Measurements from ENCODE around the gene NSD2.

DNA sequence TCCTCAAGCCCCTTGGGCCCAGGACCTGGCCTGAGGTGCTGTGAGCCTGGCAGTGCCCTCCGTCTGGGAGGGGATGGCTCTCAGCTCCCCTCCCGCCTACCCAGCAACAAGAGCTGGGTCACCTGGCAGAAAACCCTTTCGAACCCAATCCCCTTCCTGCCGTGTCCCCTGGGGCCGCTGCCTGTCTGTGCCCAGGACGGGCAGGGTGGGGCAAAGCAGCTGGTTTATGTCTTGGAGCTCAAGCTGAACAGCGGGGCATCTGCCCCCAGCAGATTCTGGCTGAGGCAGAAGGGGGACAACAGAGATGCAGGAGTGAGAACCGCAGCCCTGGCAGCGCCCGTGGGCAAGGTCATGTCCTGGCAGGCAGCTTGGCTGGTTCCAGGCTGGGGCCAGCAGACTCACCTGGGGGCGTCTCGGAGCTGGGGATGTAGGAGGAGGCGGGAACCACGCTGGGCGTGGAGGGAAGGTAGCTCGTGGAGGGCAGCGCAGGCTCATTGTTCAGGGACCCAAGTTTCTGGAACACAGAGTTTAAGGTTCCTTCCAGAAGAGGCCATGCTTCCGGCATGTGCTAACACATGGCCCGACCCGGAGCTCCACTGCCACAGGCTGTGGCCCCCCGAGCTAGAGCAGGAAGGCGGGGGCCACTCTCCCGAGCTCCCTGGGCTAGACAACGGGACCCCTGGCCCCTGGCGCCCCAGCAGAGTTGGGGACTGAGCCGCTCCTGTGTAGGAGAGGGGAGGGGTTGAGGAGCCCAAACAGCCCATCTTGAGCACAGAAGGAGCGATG is 113.4 kb downstream of the NSD2 start:
- TF ChIP-seq, protein P1, sequence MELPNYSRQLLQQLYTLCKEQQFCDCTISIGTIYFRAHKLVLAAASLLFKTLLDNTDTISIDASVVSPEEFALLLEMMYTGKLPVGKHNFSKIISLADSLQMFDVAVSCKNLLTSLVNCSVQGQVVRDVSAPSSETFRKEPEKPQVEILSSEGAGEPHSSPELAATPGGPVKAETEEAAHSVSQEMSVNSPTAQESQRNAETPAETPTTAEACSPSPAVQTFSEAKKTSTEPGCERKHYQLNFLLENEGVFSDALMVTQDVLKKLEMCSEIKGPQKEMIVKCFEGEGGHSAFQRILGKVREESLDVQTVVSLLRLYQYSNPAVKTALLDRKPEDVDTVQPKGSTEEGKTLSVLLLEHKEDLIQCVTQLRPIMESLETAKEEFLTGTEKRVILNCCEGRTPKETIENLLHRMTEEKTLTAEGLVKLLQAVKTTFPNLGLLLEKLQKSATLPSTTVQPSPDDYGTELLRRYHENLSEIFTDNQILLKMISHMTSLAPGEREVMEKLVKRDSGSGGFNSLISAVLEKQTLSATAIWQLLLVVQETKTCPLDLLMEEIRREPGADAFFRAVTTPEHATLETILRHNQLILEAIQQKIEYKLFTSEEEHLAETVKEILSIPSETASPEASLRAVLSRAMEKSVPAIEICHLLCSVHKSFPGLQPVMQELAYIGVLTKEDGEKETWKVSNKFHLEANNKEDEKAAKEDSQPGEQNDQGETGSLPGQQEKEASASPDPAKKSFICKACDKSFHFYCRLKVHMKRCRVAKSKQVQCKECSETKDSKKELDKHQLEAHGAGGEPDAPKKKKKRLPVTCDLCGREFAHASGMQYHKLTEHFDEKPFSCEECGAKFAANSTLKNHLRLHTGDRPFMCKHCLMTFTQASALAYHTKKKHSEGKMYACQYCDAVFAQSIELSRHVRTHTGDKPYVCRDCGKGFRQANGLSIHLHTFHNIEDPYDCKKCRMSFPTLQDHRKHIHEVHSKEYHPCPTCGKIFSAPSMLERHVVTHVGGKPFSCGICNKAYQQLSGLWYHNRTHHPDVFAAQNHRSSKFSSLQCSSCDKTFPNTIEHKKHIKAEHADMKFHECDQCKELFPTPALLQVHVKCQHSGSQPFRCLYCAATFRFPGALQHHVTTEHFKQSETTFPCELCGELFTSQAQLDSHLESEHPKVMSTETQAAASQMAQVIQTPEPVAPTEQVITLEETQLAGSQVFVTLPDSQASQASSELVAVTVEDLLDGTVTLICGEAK (IDR thresholded peaks at IDR 0.05), result no peak
- TF ChIP-seq, protein P1 (CRISPR knock-in tag; IDR thresholded peaks at IDR 0.05), result no peak
- TF ChIP-seq, protein P2, sequence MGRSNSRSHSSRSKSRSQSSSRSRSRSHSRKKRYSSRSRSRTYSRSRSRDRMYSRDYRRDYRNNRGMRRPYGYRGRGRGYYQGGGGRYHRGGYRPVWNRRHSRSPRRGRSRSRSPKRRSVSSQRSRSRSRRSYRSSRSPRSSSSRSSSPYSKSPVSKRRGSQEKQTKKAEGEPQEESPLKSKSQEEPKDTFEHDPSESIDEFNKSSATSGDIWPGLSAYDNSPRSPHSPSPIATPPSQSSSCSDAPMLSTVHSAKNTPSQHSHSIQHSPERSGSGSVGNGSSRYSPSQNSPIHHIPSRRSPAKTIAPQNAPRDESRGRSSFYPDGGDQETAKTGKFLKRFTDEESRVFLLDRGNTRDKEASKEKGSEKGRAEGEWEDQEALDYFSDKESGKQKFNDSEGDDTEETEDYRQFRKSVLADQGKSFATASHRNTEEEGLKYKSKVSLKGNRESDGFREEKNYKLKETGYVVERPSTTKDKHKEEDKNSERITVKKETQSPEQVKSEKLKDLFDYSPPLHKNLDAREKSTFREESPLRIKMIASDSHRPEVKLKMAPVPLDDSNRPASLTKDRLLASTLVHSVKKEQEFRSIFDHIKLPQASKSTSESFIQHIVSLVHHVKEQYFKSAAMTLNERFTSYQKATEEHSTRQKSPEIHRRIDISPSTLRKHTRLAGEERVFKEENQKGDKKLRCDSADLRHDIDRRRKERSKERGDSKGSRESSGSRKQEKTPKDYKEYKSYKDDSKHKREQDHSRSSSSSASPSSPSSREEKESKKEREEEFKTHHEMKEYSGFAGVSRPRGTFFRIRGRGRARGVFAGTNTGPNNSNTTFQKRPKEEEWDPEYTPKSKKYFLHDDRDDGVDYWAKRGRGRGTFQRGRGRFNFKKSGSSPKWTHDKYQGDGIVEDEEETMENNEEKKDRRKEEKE (IDR thresholded peaks at IDR 0.05; ENCODE audit: borderline replicate concordance in 1 of 2, control insufficient read depth in 1 of 2, low read depth in 2 of 2, low read length in 1 of 2), result no peak
- TF ChIP-seq ZNF274 (IDR thresholded peaks at IDR 0.05; ENCODE audit: borderline replicate concordance, low read depth, low read length) (no peak), ETV6 (IDR thresholded peaks at IDR 0.05; ENCODE audit: borderline replicate concordance in 1 of 2, low read depth in 2 of 2, low read length in 1 of 2) (no peak), ETV6 (CRISPR knock-in tag; IDR thresholded peaks at IDR 0.05; ENCODE audit: borderline replicate concordance) (no peak)
- TF ChIP-seq, protein P3, sequence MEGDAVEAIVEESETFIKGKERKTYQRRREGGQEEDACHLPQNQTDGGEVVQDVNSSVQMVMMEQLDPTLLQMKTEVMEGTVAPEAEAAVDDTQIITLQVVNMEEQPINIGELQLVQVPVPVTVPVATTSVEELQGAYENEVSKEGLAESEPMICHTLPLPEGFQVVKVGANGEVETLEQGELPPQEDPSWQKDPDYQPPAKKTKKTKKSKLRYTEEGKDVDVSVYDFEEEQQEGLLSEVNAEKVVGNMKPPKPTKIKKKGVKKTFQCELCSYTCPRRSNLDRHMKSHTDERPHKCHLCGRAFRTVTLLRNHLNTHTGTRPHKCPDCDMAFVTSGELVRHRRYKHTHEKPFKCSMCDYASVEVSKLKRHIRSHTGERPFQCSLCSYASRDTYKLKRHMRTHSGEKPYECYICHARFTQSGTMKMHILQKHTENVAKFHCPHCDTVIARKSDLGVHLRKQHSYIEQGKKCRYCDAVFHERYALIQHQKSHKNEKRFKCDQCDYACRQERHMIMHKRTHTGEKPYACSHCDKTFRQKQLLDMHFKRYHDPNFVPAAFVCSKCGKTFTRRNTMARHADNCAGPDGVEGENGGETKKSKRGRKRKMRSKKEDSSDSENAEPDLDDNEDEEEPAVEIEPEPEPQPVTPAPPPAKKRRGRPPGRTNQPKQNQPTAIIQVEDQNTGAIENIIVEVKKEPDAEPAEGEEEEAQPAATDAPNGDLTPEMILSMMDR (IDR thresholded peaks at IDR 0.05 in 2 of 3, conservative IDR thresholded peaks at IDR 0.05 in 1 of 3; ENCODE audit: insufficient read depth in 2 of 3, low read depth in 1 of 3, low read length in 3 of 3), result no peak

Data from K562 (cell line).